Activated CD8-positive, alpha-beta T cell treated with anti-CD3 and anti-CD28 coated beads, Interleukin-2, amount 10 ng/mL, durations not matched to agents 7 days and 5 days (primary cell): ENCODE data around the gene SERF1B. TPM values are rescaled to one million over a fixed set of nuclear protein-coding genes. Genes with fewer than 3 reads are reported as not detected.
"Not testable (repeated sequence)": the region's sequence is repeated elsewhere in the genome, so short reads cannot be mapped to it uniquely, and the experiment has no call there.

Experiments
- ATAC-seq: fragments of 150-1000 bp; cut with Tn5 transposase; one replicate; pipeline ENCODE4 v1.10.0; 2021; ENCODE audit warnings: moderate library complexity
- CTCF ChIA-PET: fragments of 350-600 bp; sonication (Branson Sonifier 250); formaldehyde crosslinking; loops from one replicate; lab custom pipeline; 2021; ENCODE audit warnings: antibody characterized with exemption; lab: Charles Lee
- POLR2A ChIA-PET: fragments of 350-600 bp; sonication (Branson Sonifier 250); formaldehyde crosslinking; loops from one replicate; lab custom pipeline; 2021; ENCODE audit warnings: antibody characterized with exemption; lab: Charles Lee
- DNase-seq: peaks from one replicate; pipeline ENCODE4 v3.0.0-alpha.2; 2020
- H3K27ac Mint-ChIP-seq: one replicate; pipeline ENCODE4 v1.8.0; 2021; ENCODE audit warnings: mild to moderate bottlenecking, mixed read lengths
- H3K27me3 Mint-ChIP-seq: one replicate; pipeline ENCODE4 v1.8.0; 2021; ENCODE audit warnings: low read depth, mixed read lengths
- H3K36me3 Mint-ChIP-seq: one replicate; pipeline ENCODE4 v1.8.0; 2021; ENCODE audit warnings: low read depth, mixed read lengths
- H3K4me1 Mint-ChIP-seq: one replicate; pipeline ENCODE4 v1.8.0; 2021; ENCODE audit warnings: low read depth, mixed read lengths
- H3K4me3 Mint-ChIP-seq: one replicate; pipeline ENCODE4 v1.8.0; 2021; ENCODE audit warnings: mild to moderate bottlenecking, mixed read lengths
- H3K9me3 Mint-ChIP-seq: one replicate; pipeline ENCODE4 v1.8.0; 2022; ENCODE audit warnings: mixed read lengths; ENCODE audit not compliant: insufficient read depth
- total RNA-seq, 2 experiments: library from RNA; stranded (reverse); gene quantifications; one replicate each; pipeline ENCODE4 v1.2.3, GENCODE V29; 2021

SERF1B gene
- total RNA-seq, 2 experiments from 2014 or later: 12.8 TPM

GRCh38 chr5:70091776-70092175 lies 66.7 kb downstream of the SERF1B start:
- POLR2A ChIA-PET, H3K4me3 Mint-ChIP-seq, DNase-seq, H3K9me3 Mint-ChIP-seq, H3K27me3 Mint-ChIP-seq, H3K36me3 Mint-ChIP-seq, H3K27ac Mint-ChIP-seq, H3K4me1 Mint-ChIP-seq, CTCF ChIA-PET, ATAC-seq: not testable (repeated sequence)

Other genes with a start within 250 kb of the SERF1B start
- gene SMN2, start 24.4 kb downstream of the SERF1B start, total RNA-seq: 10 to 100 TPM; 62.2 to 65.7 TPM